ENCODE measurements around the gene ADAMTS6.

Gene ADAMTS6

DNA sequence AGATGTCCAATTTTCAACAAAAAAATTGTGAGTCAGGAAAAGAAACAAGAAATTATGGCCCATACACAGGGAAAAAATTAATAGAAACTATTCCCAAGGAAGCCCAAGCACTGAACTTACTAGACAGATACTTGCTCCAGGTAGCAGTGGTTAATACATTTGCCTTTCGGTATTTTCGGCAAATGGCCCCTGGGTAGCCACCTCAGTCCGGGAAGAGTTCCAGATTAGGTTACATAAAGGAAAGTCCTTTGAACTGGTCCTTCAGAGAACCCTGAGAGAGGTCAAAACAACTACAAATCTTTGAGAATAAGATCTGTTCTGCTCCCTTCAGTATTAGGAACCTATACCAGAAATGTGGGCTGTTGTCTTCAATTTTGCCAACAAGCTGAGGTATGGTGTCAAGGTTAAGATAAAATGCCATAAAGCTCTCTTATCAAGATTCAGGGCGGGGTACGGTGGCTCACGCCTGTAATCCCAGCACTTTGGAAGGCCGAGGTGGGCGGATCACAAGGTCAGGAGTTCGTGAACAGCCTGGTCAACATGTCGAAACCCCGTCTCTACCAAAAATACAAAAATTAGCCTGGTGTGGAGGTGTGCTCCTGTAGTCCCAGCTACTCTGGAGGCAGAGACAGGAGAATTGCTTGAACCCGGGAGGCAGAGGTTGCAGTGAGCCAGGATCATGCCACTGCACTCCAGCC lies 369.6 kb downstream of the ADAMTS6 start:
- Histone ChIP-seq H3K4me3 (ENCODE audit: low read depth, low read length) (no peak overlapping the region), H3K27me3 (ENCODE audit: insufficient read depth, low read depth, severe bottlenecking) (no peaks in the 10 kb centered on the region), H3K36me3 (no peaks in the 10 kb centered on the region), H3K9me3 (ENCODE audit: severe bottlenecking) (no peaks in the 10 kb centered on the region), H3K27ac (no peak overlapping the region)
- TF ChIP-seq, protein P1, sequence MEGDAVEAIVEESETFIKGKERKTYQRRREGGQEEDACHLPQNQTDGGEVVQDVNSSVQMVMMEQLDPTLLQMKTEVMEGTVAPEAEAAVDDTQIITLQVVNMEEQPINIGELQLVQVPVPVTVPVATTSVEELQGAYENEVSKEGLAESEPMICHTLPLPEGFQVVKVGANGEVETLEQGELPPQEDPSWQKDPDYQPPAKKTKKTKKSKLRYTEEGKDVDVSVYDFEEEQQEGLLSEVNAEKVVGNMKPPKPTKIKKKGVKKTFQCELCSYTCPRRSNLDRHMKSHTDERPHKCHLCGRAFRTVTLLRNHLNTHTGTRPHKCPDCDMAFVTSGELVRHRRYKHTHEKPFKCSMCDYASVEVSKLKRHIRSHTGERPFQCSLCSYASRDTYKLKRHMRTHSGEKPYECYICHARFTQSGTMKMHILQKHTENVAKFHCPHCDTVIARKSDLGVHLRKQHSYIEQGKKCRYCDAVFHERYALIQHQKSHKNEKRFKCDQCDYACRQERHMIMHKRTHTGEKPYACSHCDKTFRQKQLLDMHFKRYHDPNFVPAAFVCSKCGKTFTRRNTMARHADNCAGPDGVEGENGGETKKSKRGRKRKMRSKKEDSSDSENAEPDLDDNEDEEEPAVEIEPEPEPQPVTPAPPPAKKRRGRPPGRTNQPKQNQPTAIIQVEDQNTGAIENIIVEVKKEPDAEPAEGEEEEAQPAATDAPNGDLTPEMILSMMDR (IDR thresholded peaks at IDR 0.05; ENCODE audit: low read depth, low read length), result no peak
- DNase-seq, result no peak

DNA sequence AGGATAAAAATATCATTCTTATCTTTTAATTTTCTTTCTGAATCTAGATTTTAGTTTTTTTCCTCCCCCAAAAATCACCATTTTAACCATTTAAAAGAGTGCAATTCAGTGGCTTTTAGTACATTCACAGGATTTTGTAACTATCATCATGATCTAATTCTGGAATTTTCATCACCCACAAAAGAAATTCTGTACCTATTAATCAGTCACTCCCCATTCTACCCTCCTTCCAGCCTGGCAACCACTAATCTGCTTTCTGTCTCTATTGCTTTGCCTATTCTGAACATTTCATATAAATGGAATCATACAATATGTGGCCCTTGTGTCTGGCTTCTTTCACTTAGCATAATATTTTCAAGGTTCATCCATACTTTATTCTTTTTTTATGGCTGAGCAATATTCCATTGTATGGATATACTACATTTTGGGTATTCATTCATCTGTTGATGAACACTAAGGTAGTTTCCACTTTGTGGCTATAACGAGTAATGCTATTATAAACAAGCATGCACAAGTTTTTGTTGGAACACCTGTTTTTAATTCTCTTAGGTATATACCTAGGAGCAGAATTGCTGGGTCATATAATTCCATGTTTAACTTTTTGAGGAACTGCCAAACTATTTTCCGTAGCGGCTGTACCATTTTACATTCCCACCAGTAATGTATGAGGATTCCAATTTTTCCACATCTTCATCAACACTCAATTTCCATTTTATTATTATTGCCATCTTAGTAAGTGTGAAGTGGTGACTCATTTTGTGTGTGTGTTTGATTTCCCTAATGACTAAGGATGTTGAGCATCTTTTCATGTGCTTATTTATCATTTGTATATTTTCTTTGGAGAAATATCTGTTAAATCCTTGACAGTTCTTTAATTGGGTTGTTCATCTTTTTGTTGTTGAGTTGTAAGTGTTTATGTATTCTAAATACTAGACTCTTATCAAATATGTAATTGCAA lies 372.7 kb downstream of the ADAMTS6 start:
- no peak for DNase-seq
- TF ChIP-seq, protein P1 (IDR thresholded peaks at IDR 0.05; ENCODE audit: low read depth, low read length), result no peak
- Histone ChIP-seq H3K36me3 (no peaks in the 10 kb centered on the region), H3K27ac (no peak overlapping the region), H3K27me3 (ENCODE audit: insufficient read depth, low read depth, severe bottlenecking) (no peaks in the 10 kb centered on the region), H3K9me3 (ENCODE audit: severe bottlenecking) (no peaks in the 10 kb centered on the region), H3K4me3 (ENCODE audit: low read depth, low read length) (no peak overlapping the region)

DNA sequence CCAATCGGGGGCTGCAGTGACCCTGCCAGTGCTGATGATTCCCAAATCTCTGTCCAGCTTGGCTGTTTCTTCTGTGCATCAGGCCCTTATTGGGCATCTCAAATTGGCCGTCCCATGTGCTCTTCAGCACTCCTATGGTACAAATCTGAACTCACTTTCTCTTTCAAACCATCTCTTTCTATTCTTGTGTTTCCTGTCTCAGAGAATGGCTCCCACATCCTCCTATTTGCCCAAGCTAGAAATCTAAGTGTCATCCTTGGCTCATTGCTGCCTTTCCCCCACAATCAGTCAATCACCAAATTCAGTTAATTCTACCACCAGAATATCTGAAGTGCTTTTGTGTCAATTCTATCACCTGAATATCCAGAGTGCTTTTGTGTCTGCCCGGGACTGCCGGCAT lies 376.4 kb downstream of the ADAMTS6 start:
- TF ChIP-seq, protein P1 (IDR thresholded peaks at IDR 0.05; ENCODE audit: low read depth, low read length), result no peak
- H3K36me3 ChIP-seq, result no peaks in the 10 kb centered on the region
- no peak overlapping the region for H3K4me3 ChIP-seq (ENCODE audit: low read depth, low read length)
- no peak for DNase-seq
- no peaks in the 10 kb centered on the region for H3K27me3 ChIP-seq (ENCODE audit: insufficient read depth, low read depth, severe bottlenecking)
- H3K27ac ChIP-seq, result no peak overlapping the region
- H3K9me3 ChIP-seq (ENCODE audit: severe bottlenecking), result no peaks in the 10 kb centered on the region

DNA sequence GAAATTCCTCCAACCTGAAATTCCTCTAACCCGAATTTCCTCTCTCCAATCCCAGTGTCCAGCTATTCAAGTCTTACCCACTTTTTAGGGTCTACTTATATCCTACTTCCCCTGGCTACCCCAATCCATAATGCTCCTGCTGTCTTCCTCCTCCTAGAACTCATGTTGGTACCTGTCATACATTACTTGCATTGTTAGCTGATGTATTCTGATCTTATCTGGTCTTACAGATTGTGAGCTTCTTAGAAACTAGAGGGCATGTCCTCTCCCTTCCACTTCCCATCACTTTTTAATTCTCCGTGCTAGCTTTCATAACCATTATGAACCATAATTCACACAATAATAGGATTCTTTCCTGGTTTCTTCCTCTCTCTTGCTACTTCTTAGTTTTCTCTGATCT lies 376.9 kb downstream of the ADAMTS6 start:
- TF ChIP-seq, protein P1 (IDR thresholded peaks at IDR 0.05; ENCODE audit: low read depth, low read length), result no peak
- Histone ChIP-seq H3K27me3 (ENCODE audit: insufficient read depth, low read depth, severe bottlenecking) (no peaks in the 10 kb centered on the region), H3K27ac (no peak overlapping the region), H3K9me3 (ENCODE audit: severe bottlenecking) (no peaks in the 10 kb centered on the region), H3K36me3 (no peaks in the 10 kb centered on the region), H3K4me3 (ENCODE audit: low read depth, low read length) (no peak overlapping the region)
- no peak for DNase-seq

DNA sequence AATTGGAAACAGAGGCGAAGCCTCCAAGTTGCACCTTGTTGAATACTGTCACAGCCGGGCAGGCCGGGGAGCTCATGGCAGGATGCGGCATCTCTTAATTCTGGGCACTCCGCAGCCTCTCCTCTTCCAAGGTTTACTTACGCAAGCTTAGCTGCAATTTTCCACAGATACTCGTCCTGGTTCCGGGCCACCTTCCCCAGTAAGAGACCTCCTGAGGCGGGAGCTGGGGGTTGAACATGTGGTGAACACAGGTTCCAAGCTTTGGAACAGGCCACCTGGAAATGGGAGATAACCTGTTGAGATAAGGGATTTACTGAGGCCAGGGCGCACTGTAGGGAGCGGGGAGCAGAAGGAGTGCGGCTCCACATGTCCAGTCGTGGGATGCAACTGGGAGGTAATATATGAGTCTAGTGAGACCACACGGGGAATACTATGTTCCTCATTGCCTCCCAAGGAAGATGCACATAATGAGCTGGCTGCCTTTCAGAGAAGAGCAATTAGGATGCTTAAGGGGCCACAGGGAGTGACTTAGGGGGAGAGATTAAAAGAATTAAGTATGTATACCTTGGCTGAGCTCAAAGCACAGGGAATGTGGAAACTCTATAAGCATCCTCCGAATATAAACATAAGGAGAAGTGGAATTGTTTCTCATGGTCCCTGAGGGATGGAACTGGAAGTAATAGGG lies 377.8 kb downstream of the ADAMTS6 start:
- TF ChIP-seq, protein P1 (IDR thresholded peaks at IDR 0.05; ENCODE audit: low read depth, low read length), result no peak
- H3K36me3 ChIP-seq, result no peaks in the 10 kb centered on the region
- peak overlapping the region; percentile 57 for H3K4me3 ChIP-seq (ENCODE audit: low read depth, low read length)
- H3K27me3 ChIP-seq (ENCODE audit: insufficient read depth, low read depth, severe bottlenecking), result no peaks in the 10 kb centered on the region
- H3K9me3 ChIP-seq (ENCODE audit: severe bottlenecking), result no peaks in the 10 kb centered on the region
- H3K27ac ChIP-seq, result peak overlapping the region; percentile 88
- DNase-seq, result no peak
